Smooth muscle cell (in vitro differentiated cells): ENCODE measurements around the gene CARD6. TPM values are rescaled to one million over a fixed set of nuclear protein-coding genes. Genes with fewer than 3 reads are reported as not detected.

Experiments
- DNase-seq: peaks from one replicate; lab custom pipeline; 2025; ENCODE audit not compliant: unreplicated experiment; lab: John Stamatoyannopoulos, UW
- H2AFZ ChIP-seq: fragments of 200-600 bp; sonication (generic); 2 replicates; pipeline ENCODE4 v1.6.0; 2016; ENCODE audit warnings: antibody characterized with exemption, low read depth, mild to moderate bottlenecking
- H3F3A ChIP-seq: fragments of 200-600 bp; sonication (generic); 2 replicates; pipeline ENCODE4 v1.6.0; 2017; ENCODE audit warnings: antibody characterized with exemption, low read depth
- H3K27ac ChIP-seq: fragments of 200-600 bp; sonication (generic); 2 replicates; pipeline ENCODE4 v1.5.1; 2016; ENCODE audit warnings: low read depth, mild to moderate bottlenecking
- H3K27me3 ChIP-seq: fragments of 200-600 bp; sonication (generic); 2 replicates; pipeline ENCODE4 v1.6.1; 2016; ENCODE audit warnings: low read depth, mild to moderate bottlenecking
- H3K36me3 ChIP-seq: fragments of 200-600 bp; sonication (generic); 2 replicates; pipeline ENCODE4 v1.5.1; 2016; ENCODE audit warnings: low read depth
- H3K4me1 ChIP-seq: fragments of 200-600 bp; sonication (generic); 2 replicates; pipeline ENCODE4 v1.5.1; 2016; ENCODE audit warnings: low read depth
- H3K4me2 ChIP-seq: fragments of 200-600 bp; sonication (generic); 2 replicates; pipeline ENCODE4 v1.6.0; 2016; ENCODE audit warnings: mild to moderate bottlenecking
- H3K4me3 ChIP-seq: fragments of 200-600 bp; sonication (generic); 2 replicates; pipeline ENCODE4 v1.5.1; 2016; ENCODE audit warnings: mild to moderate bottlenecking
- H3K79me2 ChIP-seq: fragments of 200-600 bp; sonication (generic); 2 replicates; pipeline ENCODE4 v1.6.0; 2016; ENCODE audit warnings: low read depth, mild to moderate bottlenecking
- H3K9ac ChIP-seq: fragments of 200-600 bp; sonication (generic); 2 replicates; pipeline ENCODE4 v1.6.0; 2016; ENCODE audit warnings: low read depth
- H3K9me3 ChIP-seq: fragments of 200-600 bp; sonication (generic); replicated peaks from 2 replicates; pipeline ENCODE4 v1.5.1; 2016; ENCODE audit warnings: low read depth
- H4K20me1 ChIP-seq: fragments of 200-600 bp; sonication (generic); 2 replicates; pipeline ENCODE4 v1.6.0; 2016; ENCODE audit warnings: low read depth
- CTCF ChIP-seq: fragments of 200-600 bp; sonication (generic); IDR thresholded peaks from 2 replicates; pipeline ENCODE4 v1.5.1; 2017; ENCODE audit warnings: borderline replicate concordance, mild to moderate bottlenecking, antibody characterized with exemption; ENCODE audit not compliant: insufficient read depth, poor library complexity, severe bottlenecking
- WGBS: methylation state at CpG from one replicate; pipeline ENCODE4 v1.1.7; 2016; ENCODE audit warnings: low lambda C conversion rate; 5-methylcytosine and 5-hydroxymethylcytosine counted together
- polyA plus RNA-seq: library from polyadenylated mRNA; unstranded; fragments of >200 nt; fragmentation: Nextera tagmentation; extraction: Ambion mirVana; gene quantifications from 2 replicates; pipeline ENCODE4 v1.2.1, GENCODE V29; 2016
- total RNA-seq: library from RNA; depleted of rRNA; stranded (reverse); fragments of >200 nt; gene quantifications from 2 replicates; pipeline ENCODE4 v1.2.3, GENCODE V29; 2014

CARD6 gene
- total and polyA plus RNA-seq, 2 experiments from 2014 or later, result 0.43 to 0.99 TPM

GRCh38 chr5:40828690-40829661 lies 12.2 kb upstream of the CARD6 start:
- 97% methylated on average over 3 of the region's 3 CpGs for WGBS
- Histone ChIP-seq H3K27ac (peak overlapping the region; percentile 10), H3K4me2 (no peak overlapping the region), H3K79me2 (peaks cover 26% of the 10 kb centered on the region), H3K27me3 (no peaks in the 10 kb centered on the region), H3F3A (peaks cover 35% of the 10 kb centered on the region), H3K4me3 (no peak overlapping the region), H3K9me3 (no peaks in the 10 kb centered on the region), H4K20me1 (peaks cover 86% of the 10 kb centered on the region), H3K4me1 (peaks cover 21% of the 10 kb centered on the region), H3K9ac (no peak overlapping the region), H2AFZ (no peak overlapping the region), H3K36me3 (peaks cover 27% of the 10 kb centered on the region)
- no peak for TF ChIP-seq CTCF
- no peak for DNase-seq

GRCh38 chr5:40829748-40830533 lies 11.2 kb upstream of the CARD6 start:
- TF ChIP-seq CTCF, result no peak
- Histone ChIP-seq H4K20me1 (peaks cover 94% of the 10 kb centered on the region), H2AFZ (no peak overlapping the region), H3K36me3 (peaks cover 27% of the 10 kb centered on the region), H3K27ac (no peak overlapping the region), H3F3A (peaks cover 35% of the 10 kb centered on the region), H3K4me3 (no peak overlapping the region), H3K9ac (no peak overlapping the region), H3K9me3 (no peaks in the 10 kb centered on the region), H3K4me1 (peaks cover 21% of the 10 kb centered on the region), H3K27me3 (no peaks in the 10 kb centered on the region), H3K4me2 (no peak overlapping the region), H3K79me2 (peaks cover 35% of the 10 kb centered on the region)
- 93% methylated on average over 13 of the region's 13 CpGs for WGBS
- no peak for DNase-seq

- H4K20me1 ChIP-seq, result peaks cover 81% of the 10 kb centered on the region
- peak overlapping the region; percentile 91 for H3K27ac ChIP-seq
- H3K4me1 ChIP-seq, result peaks cover 25% of the 10 kb centered on the region
- no peak for TF ChIP-seq CTCF
- H3K9ac ChIP-seq, result no peak overlapping the region
- H3F3A ChIP-seq, result peaks cover 32% of the 10 kb centered on the region
- H3K9me3 ChIP-seq, result no peaks in the 10 kb centered on the region
- WGBS, result 78% methylated on average over 4 of the region's 4 CpGs
- DNase-seq, result no peak
- H2AFZ ChIP-seq, result no peak overlapping the region
- no peaks in the 10 kb centered on the region for H3K27me3 ChIP-seq
- H3K4me2 ChIP-seq, result peak overlapping the region; percentile 99
- peaks cover 36% of the 10 kb centered on the region for H3K79me2 ChIP-seq
- no peak overlapping the region for H3K4me3 ChIP-seq
- H3K36me3 ChIP-seq, result peaks cover 27% of the 10 kb centered on the region
These were observed 9.6 kb upstream of the CARD6 start for GRCh38 chr5:40831346-40832210.
